Activated naive CD4-positive, alpha-beta T cell treated with anti-CD3 and anti-CD28 coated beads, Interleukin-2, amount 50 U/mL, for 24 hours (primary cell): ENCODE data around the gene TBPL2.
"Not testable (repeated sequence)": the region's sequence is repeated elsewhere in the genome, so short reads cannot be mapped to it uniquely, and the experiment has no call there.

ENCODE experiments used
- H3K27ac Mint-ChIP-seq: one replicate; pipeline ENCODE4 v1.8.0; 2021; ENCODE audit warnings: mild to moderate bottlenecking, mixed read lengths
- H3K27me3 Mint-ChIP-seq: one replicate; pipeline ENCODE4 v1.8.0; 2021; ENCODE audit warnings: mixed read lengths
- H3K36me3 Mint-ChIP-seq: one replicate; pipeline ENCODE4 v1.8.0; 2021; ENCODE audit warnings: mixed read lengths
- H3K4me1 Mint-ChIP-seq: one replicate; pipeline ENCODE4 v1.8.0; 2021; ENCODE audit warnings: mixed read lengths
- H3K4me3 Mint-ChIP-seq: one replicate; pipeline ENCODE4 v1.8.0; 2021; ENCODE audit warnings: mild to moderate bottlenecking, mixed read lengths
- H3K9me3 Mint-ChIP-seq: one replicate; pipeline ENCODE4 v1.8.0; 2021; ENCODE audit warnings: mixed read lengths

Gene TBPL2

GRCh38 chr14:55440385-55440784, at the start of gene TBPL2:
Gene TBPL2 (minus strand): TSS chr14:55440616. CDS start chr14:55440449, 167 bp downstream.
- Mint-ChIP-seq H3K36me3 (no peaks in the 10 kb centered on the region), H3K27me3 (no peaks in the 10 kb centered on the region), H3K9me3 (no peaks in the 10 kb centered on the region), H3K4me3 (no peak within 1 kb of the TSS), H3K4me1 (peaks cover 5% of the 10 kb centered on the region), H3K27ac (no peak within 1 kb of the TSS)

- no peak overlapping the region for H3K27ac Mint-ChIP-seq
Measured at GRCh38 chr14:55488204-55488603, 47.8 kb upstream of the TBPL2 start.

GRCh38 chr14:55482936-55483605, 42.7 kb upstream of the TBPL2 start:
- Mint-ChIP-seq H3K36me3 (no peaks in the 10 kb centered on the region), H3K9me3 (no peaks in the 10 kb centered on the region), H3K4me3 (no peak overlapping the region), H3K4me1 (no peaks in the 10 kb centered on the region), H3K27me3 (no peaks in the 10 kb centered on the region), H3K27ac (no peak overlapping the region)

More at GRCh38 chr14:55488204-55488603, 47.8 kb upstream of the TBPL2 start:
- no peaks in the 10 kb centered on the region for H3K4me1 Mint-ChIP-seq
- no peaks in the 10 kb centered on the region for H3K36me3 Mint-ChIP-seq
- no peaks in the 10 kb centered on the region for H3K27me3 Mint-ChIP-seq
- no peaks in the 10 kb centered on the region for H3K9me3 Mint-ChIP-seq
- no peak overlapping the region for H3K4me3 Mint-ChIP-seq

- no peak overlapping the region for H3K27ac Mint-ChIP-seq
- H3K4me1 Mint-ChIP-seq: no peaks in the 10 kb centered on the region
- no peaks in the 10 kb centered on the region for H3K27me3 Mint-ChIP-seq
- no peaks in the 10 kb centered on the region for H3K36me3 Mint-ChIP-seq
- H3K4me3 Mint-ChIP-seq: no peak overlapping the region
- no peaks in the 10 kb centered on the region for H3K9me3 Mint-ChIP-seq
Measured at GRCh38 chr14:55481769-55482168, 41.4 kb upstream of the TBPL2 start.

- no peak overlapping the region for H3K4me3 Mint-ChIP-seq
- no peak overlapping the region for H3K27ac Mint-ChIP-seq
- no peaks in the 10 kb centered on the region for H3K4me1 Mint-ChIP-seq
- no peaks in the 10 kb centered on the region for H3K9me3 Mint-ChIP-seq
- H3K27me3 Mint-ChIP-seq: no peaks in the 10 kb centered on the region
- no peaks in the 10 kb centered on the region for H3K36me3 Mint-ChIP-seq
Measured at GRCh38 chr14:55477680-55478079, 37.3 kb upstream of the TBPL2 start.

GRCh38 chr14:55476448-55476847, 36.0 kb upstream of the TBPL2 start:
- H3K36me3 Mint-ChIP-seq, H3K4me1 Mint-ChIP-seq, H3K27me3 Mint-ChIP-seq, H3K4me3 Mint-ChIP-seq, H3K27ac Mint-ChIP-seq, H3K9me3 Mint-ChIP-seq: not testable (repeated sequence)

- Mint-ChIP-seq H3K27me3 (no peaks in the 10 kb centered on the region), H3K36me3 (no peaks in the 10 kb centered on the region), H3K9me3 (no peaks in the 10 kb centered on the region), H3K27ac (no peak overlapping the region), H3K4me3 (no peak overlapping the region), H3K4me1 (no peaks in the 10 kb centered on the region)
Measured at GRCh38 chr14:55473786-55474185, 33.4 kb upstream of the TBPL2 start.

- Mint-ChIP-seq H3K4me1 (no peaks in the 10 kb centered on the region), H3K27me3 (no peaks in the 10 kb centered on the region), H3K36me3 (no peaks in the 10 kb centered on the region), H3K9me3 (no peaks in the 10 kb centered on the region), H3K27ac (no peak overlapping the region), H3K4me3 (no peak overlapping the region)
Measured at GRCh38 chr14:55470025-55470424, 29.6 kb upstream of the TBPL2 start.

GRCh38 chr14:55467307-55467706, 26.9 kb upstream of the TBPL2 start:
- Mint-ChIP-seq H3K27ac (no peak overlapping the region), H3K36me3 (no peaks in the 10 kb centered on the region), H3K9me3 (no peaks in the 10 kb centered on the region), H3K4me3 (no peak overlapping the region), H3K27me3 (no peaks in the 10 kb centered on the region), H3K4me1 (no peaks in the 10 kb centered on the region)

- Mint-ChIP-seq H3K36me3 (no peaks in the 10 kb centered on the region), H3K4me3 (no peak overlapping the region), H3K4me1 (no peaks in the 10 kb centered on the region)
Measured at GRCh38 chr14:55458800-55459515, 18.5 kb upstream of the TBPL2 start.

GRCh38 chr14:55457496-55457895, 17.1 kb upstream of the TBPL2 start:
- no peak overlapping the region for H3K27ac Mint-ChIP-seq
- H3K9me3 Mint-ChIP-seq: no peaks in the 10 kb centered on the region
- peaks cover 2% of the 10 kb centered on the region for H3K27me3 Mint-ChIP-seq
- H3K4me3 Mint-ChIP-seq: no peak overlapping the region
- no peaks in the 10 kb centered on the region for H3K4me1 Mint-ChIP-seq
- H3K36me3 Mint-ChIP-seq: no peaks in the 10 kb centered on the region

More at GRCh38 chr14:55458800-55459515, 18.5 kb upstream of the TBPL2 start:
- H3K27ac Mint-ChIP-seq: no peak overlapping the region
- H3K27me3 Mint-ChIP-seq: peaks cover under 1% of the 10 kb centered on the region
- no peaks in the 10 kb centered on the region for H3K9me3 Mint-ChIP-seq

- H3K9me3 Mint-ChIP-seq, H3K4me1 Mint-ChIP-seq, H3K27me3 Mint-ChIP-seq, H3K4me3 Mint-ChIP-seq, H3K27ac Mint-ChIP-seq, H3K36me3 Mint-ChIP-seq: not testable (repeated sequence)
Measured at GRCh38 chr14:55456411-55456810, 16.0 kb upstream of the TBPL2 start.

- Mint-ChIP-seq H3K36me3 (no peaks in the 10 kb centered on the region), H3K27ac (no peak overlapping the region), H3K27me3 (peaks cover 2% of the 10 kb centered on the region), H3K9me3 (no peaks in the 10 kb centered on the region), H3K4me3 (no peak overlapping the region), H3K4me1 (no peaks in the 10 kb centered on the region)
Measured at GRCh38 chr14:55454264-55455002, 14.0 kb upstream of the TBPL2 start.

GRCh38 chr14:55451950-55452349, 11.5 kb upstream of the TBPL2 start:
- H3K9me3 Mint-ChIP-seq: no peaks in the 10 kb centered on the region
- no peaks in the 10 kb centered on the region for H3K4me1 Mint-ChIP-seq

GRCh38 chr14:55451398-55451797, 11.0 kb upstream of the TBPL2 start:
- H3K27ac Mint-ChIP-seq: no peak overlapping the region
- no peak overlapping the region for H3K4me3 Mint-ChIP-seq
- H3K27me3 Mint-ChIP-seq: peaks cover 2% of the 10 kb centered on the region
- no peaks in the 10 kb centered on the region for H3K9me3 Mint-ChIP-seq
- peaks cover 1% of the 10 kb centered on the region for H3K4me1 Mint-ChIP-seq
- no peaks in the 10 kb centered on the region for H3K36me3 Mint-ChIP-seq

More at GRCh38 chr14:55451950-55452349, 11.5 kb upstream of the TBPL2 start:
- Mint-ChIP-seq H3K27me3 (peaks cover 2% of the 10 kb centered on the region), H3K27ac (no peak overlapping the region), H3K4me3 (no peak overlapping the region), H3K36me3 (no peaks in the 10 kb centered on the region)

GRCh38 chr14:55450987-55451386, 10.6 kb upstream of the TBPL2 start:
- Mint-ChIP-seq H3K27ac (no peak overlapping the region), H3K27me3 (peaks cover 2% of the 10 kb centered on the region), H3K9me3 (no peaks in the 10 kb centered on the region), H3K36me3 (no peaks in the 10 kb centered on the region), H3K4me3 (no peak overlapping the region), H3K4me1 (peaks cover 5% of the 10 kb centered on the region)
